GM18870 (cell line): ENCODE data around the gene TLK2.

Experiments
- ATAC-seq: cut with Tn5 transposase; IDR thresholded peaks from one replicate; pipeline ENCODE4 v1.9.1; 2021; ENCODE audit warnings: moderate library complexity; ENCODE audit not compliant: unreplicated experiment

The TLK2 gene

GRCh38 chr17:62652251-62653001 lies 173.8 kb downstream of the TLK2 start:
- ATAC-seq = no peak

- ATAC-seq = peak; percentile 84
Measured at GRCh38 chr17:62653002-62653825, 174.6 kb downstream of the TLK2 start.

GRCh38 chr17:62653826-62654761 lies 175.5 kb downstream of the TLK2 start:
- no peak for ATAC-seq

- ATAC-seq = no peak
Measured at GRCh38 chr17:62655656-62656055, 177.0 kb downstream of the TLK2 start.

DNA sequence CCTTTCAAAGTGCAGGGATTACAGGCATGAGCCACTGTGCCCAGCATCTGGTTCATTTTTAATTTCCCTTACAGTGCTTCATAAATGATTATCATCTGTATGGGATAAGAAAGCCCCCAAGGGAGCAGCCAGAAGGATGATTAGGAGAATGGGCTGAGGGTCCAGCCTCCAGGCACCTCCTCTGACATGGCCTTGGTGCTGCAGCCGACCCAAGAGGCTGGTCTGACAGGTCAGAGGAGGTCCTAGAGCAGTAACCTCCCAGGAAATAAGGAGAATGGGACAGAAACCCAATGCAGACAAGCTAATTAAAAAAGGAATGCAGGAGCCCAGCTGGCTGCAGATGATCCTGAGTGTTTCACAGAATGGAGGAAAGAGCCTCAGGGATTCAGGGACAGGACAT lies 177.8 kb downstream of the TLK2 start:
- no peak for ATAC-seq

GRCh38 chr17:62657145-62657665 lies 178.6 kb downstream of the TLK2 start:
- no peak for ATAC-seq

- ATAC-seq = no peak
Measured at GRCh38 chr17:62657690-62658089, 179.1 kb downstream of the TLK2 start.

DNA sequence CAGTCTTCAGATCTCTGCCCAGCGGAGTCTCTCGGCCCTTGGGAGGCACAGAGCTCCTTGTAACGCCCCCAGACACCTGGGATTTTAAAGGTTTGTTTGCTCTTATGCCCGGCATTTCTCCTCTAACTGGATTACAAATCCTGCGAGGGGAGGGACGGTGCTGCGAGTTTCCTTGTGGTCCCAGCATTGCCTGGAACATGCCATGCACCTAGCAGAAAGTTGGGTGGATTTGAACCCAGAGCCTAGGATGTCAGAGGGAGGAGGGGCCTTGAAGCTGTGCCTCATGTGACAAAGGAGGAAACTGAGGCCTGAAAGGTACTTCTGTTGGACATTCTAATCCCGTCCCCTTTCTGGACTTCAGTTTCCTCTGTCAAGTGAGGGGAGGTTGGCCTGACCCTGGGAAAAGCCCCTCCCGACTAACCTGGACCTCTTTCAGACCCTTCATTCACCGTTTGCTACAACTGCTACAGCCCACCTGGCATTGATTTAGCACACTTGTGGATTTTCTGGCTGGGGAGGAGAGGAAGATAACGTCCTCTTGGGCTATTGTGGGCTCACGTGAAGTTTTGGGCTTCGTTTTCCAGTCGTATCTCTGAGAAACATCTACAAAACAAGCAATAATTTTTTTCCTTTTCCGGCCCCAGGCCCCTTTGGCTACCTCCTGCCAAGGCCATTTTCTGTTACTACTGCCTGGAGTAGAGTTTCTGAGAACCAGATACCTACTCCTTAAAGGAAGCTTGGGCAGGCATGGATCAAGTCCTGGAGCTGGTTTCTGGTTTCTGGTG lies 179.7 kb downstream of the TLK2 start:
- no peak for ATAC-seq

GRCh38 chr17:62660629-62661118 lies 182.0 kb downstream of the TLK2 start:
- no peak for ATAC-seq

DNA sequence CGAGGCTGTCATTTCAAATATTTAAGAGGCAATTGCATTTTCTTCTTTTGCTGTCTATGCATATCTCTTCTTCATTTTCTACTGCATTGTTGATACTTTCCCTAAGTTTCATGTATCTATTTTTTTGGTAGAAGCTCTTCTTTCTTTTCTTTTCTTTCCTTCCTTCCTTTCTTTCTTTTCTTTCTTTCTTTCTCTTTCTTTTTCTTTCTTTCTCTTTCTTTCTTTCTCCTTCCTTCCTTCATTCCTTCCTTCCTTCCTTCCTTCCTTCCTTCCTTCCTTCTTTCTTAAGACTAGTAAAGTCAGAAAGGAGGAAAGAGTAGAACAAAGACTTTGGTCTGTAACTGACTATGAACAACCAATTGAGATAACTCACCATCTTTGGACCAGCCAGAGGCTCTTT lies 182.7 kb downstream of the TLK2 start:
- ATAC-seq = no peak

- no peak for ATAC-seq
Measured at GRCh38 chr17:62662855-62663254, 184.2 kb downstream of the TLK2 start.
